K562 (cell line): ENCODE results near the gene AGBL1. TPM values are rescaled to one million over a fixed set of nuclear protein-coding genes. Genes with fewer than 3 reads are reported as not detected.

Source experiments
- ATAC-seq: fragments of 200-7000 bp; cut with Tn5 transposase; 3 replicates; pipeline ENCODE4 v1.9.1; 2020; ENCODE audit warnings: moderate library complexity
- BruUV-seq: library from RNA; stranded (reverse); fragments of 400-500 nt; replicated peaks from 2 replicates; lab custom pipeline; 2021; lab: Mats Ljungman, UMichigan
- CTCF ChIA-PET: fragments of 300-600 bp; formaldehyde crosslinking; extraction: SDS; loops from one replicate; lab custom pipeline; 2021; ENCODE audit warnings: low intra/inter-chr PET ratio; lab: Yijun Ruan, JAX
- POLR2A ChIA-PET: fragments of 300-600, 350-650 bp; sonication (Branson Sonifier 250); formaldehyde crosslinking; extraction: SDS; loops from one replicate; lab custom pipeline; 2021; ENCODE audit warnings: antibody characterized with exemption, inconsistent platforms; lab: Yijun Ruan, JAX
- DNase-seq, 4 experiments: peaks; one replicate each; pipeline versions ENCODE4 v3.0.0 to v3.0.0-alpha.2; 2011 to 2018; ENCODE audit warnings: low spot score in 3 of 4, mixed read lengths in 3 of 4; ENCODE audit errors: extremely low read depth in 1 of 4
- FAIRE-seq: peaks from 2 replicates; lab custom pipeline; 2011; peaks lifted over from hg19 to GRCh38; lab: Jason Lieb, UNC
- H2AFZ ChIP-seq: 2 replicates; pipeline ENCODE4 v1.6.0; 2011; ENCODE audit warnings: low read depth, low read length, control low read depth, inconsistent platforms
- H3K27ac ChIP-seq: fragments of 200-600 bp; 3 replicates; pipeline ENCODE4 v1.8.0; 2011; ENCODE audit warnings: low read depth, mild to moderate bottlenecking, control low read depth, inconsistent platforms, low read length, moderate library complexity, mixed read lengths; ENCODE audit errors: extremely low read depth
- H3K27me3 ChIP-seq, 2 experiments: fragments of 300-600 bp in 1 of 2; 2 replicates in 1 of 2; 3 replicates in 1 of 2; pipeline versions ENCODE4 v1.6.0 to v1.8.0; 2011; ENCODE audit warnings: inconsistent platforms in 2 of 2, low read length in 2 of 2, mild to moderate bottlenecking in 1 of 2, mixed read lengths in 1 of 2, moderate library complexity in 1 of 2; ENCODE audit not compliant: control insufficient read depth in 2 of 2, insufficient read depth in 2 of 2
- H3K36me3 ChIP-seq: fragments of 300-600 bp; 3 replicates; pipeline ENCODE4 v1.8.0; 2011; ENCODE audit warnings: mild to moderate bottlenecking, low read length, inconsistent platforms; ENCODE audit not compliant: control insufficient read depth, insufficient read depth
- H3K4me1 ChIP-seq, 2 experiments: fragments of 200-600 bp in 1 of 2; replicated peaks in 1 of 2; 2 replicates in 1 of 2; 3 replicates in 1 of 2; pipeline versions ENCODE4 v1.5.1 to v1.8.0; 2011; ENCODE audit warnings: inconsistent platforms in 2 of 2, low read length in 2 of 2, mild to moderate bottlenecking in 1 of 2, mixed read lengths in 1 of 2, moderate library complexity in 1 of 2; ENCODE audit not compliant: control insufficient read depth in 2 of 2, insufficient read depth in 2 of 2
- H3K4me2 ChIP-seq: 2 replicates; pipeline ENCODE4 v1.6.1; 2011; ENCODE audit warnings: low read length, control low read depth, inconsistent platforms, mixed read lengths; ENCODE audit not compliant: insufficient read depth
- H3K4me3 ChIP-seq: fragments of 200-600 bp; sonication (generic), shearing (Covaris generic); 2 replicates; pipeline ENCODE4 v1.5.1; 2016; ENCODE audit warnings: control low read depth, inconsistent platforms
- H3K79me2 ChIP-seq: fragments of 200-600 bp; 3 replicates; pipeline ENCODE4 v1.8.0; 2011; ENCODE audit warnings: low read length, inconsistent platforms; ENCODE audit not compliant: control insufficient read depth, insufficient read depth
- H3K9ac ChIP-seq, 2 experiments: 2 replicates each; pipeline versions ENCODE4 v1.6.0 to v1.6.1; 2011; ENCODE audit warnings: low read depth in 2 of 2, low read length in 2 of 2, control low read depth in 1 of 2, inconsistent platforms in 1 of 2, mild to moderate bottlenecking in 1 of 2, mixed read lengths in 1 of 2; ENCODE audit not compliant: insufficient read depth in 1 of 2
- H3K9me1 ChIP-seq: one replicate; pipeline ENCODE4 v1.6.0; 2011; ENCODE audit warnings: inconsistent platforms, mild to moderate bottlenecking, low read length, moderate library complexity; ENCODE audit not compliant: control insufficient read depth, insufficient read depth
- H3K9me3 ChIP-seq: replicated peaks from 2 replicates; pipeline ENCODE4 v1.5.1; 2011; ENCODE audit warnings: low read depth, low read length, inconsistent platforms; ENCODE audit not compliant: control insufficient read depth, insufficient read depth
- H4K20me1 ChIP-seq: replicated peaks from 2 replicates; pipeline ENCODE4 v1.6.1; 2011; ENCODE audit warnings: low read length, inconsistent platforms, mixed read lengths; ENCODE audit not compliant: control insufficient read depth, insufficient read depth
- CEBPG ChIP-seq, 3 experiments: fragments of 200-800 bp in 1 of 3; sonication (Bioruptor generic) in 1 of 3; sonication (generic) in 1 of 3; formaldehyde crosslinking in 1 of 3; IDR thresholded peaks in 2 of 3; conservative IDR thresholded peaks in 1 of 3; 2 replicates each; pipeline versions ENCODE4 v1.6.1 to v1.8.0; 2016 to 2022; ENCODE audit warnings: missing compliant biosample characterization in 2 of 3, missing genetic modification characterization in 2 of 3, mild to moderate bottlenecking in 1 of 3, missing genetic modification reagents in 1 of 3
- COPS2 ChIP-seq: fragments of 450-650 bp; conservative IDR thresholded peaks from 2 replicates; pipeline ENCODE4 v1.6.1; 2016; ENCODE audit warnings: mild to moderate bottlenecking, moderate library complexity
- CREBBP ChIP-seq: IDR thresholded peaks from one replicate; pipeline ENCODE4 v1.6.1; 2012; ENCODE audit warnings: low read depth, mild to moderate bottlenecking, control low read depth, inconsistent platforms, low read length
- PATZ1 ChIP-seq: fragments of 250-450 bp; sonication (Bioruptor Pico); IDR thresholded peaks from 2 replicates; pipeline ENCODE4 v1.5.0; 2020; ENCODE audit warnings: mild to moderate bottlenecking, borderline replicate concordance
- POLR2H ChIP-seq: IDR thresholded peaks from 2 replicates; pipeline ENCODE4 v1.6.1; 2016; ENCODE audit warnings: missing genetic modification characterization, low read depth, mild to moderate bottlenecking, control low read depth, missing compliant biosample characterization, moderate library complexity
- RBM25 ChIP-seq: fragments of 200-400 bp; formaldehyde crosslinking; IDR thresholded peaks from 2 replicates; pipeline ENCODE4 v1.6.1; 2018; ENCODE audit warnings: low read length, low read depth, moderate library complexity; ENCODE audit not compliant: severe bottlenecking
- SLC30A9 ChIP-seq: fragments of 250-450 bp; sonication (Bioruptor Pico); IDR thresholded peaks from 2 replicates; pipeline ENCODE4 v1.8.0; 2022; ENCODE audit warnings: mild to moderate bottlenecking, moderate library complexity
- UBTF ChIP-seq, 2 experiments: IDR thresholded peaks; 2 replicates each; pipeline ENCODE4 v1.6.1; 2012; ENCODE audit warnings: improper control_type of control experiment in 2 of 2, low read depth in 2 of 2, low read length in 2 of 2, borderline replicate concordance in 1 of 2
- ZC3H8 ChIP-seq: fragments of 450-650 bp; IDR thresholded peaks from 2 replicates; pipeline ENCODE4 v1.6.1; 2017
- ZNF23 ChIP-seq: fragments of 250-450 bp; sonication (Bioruptor Pico); IDR thresholded peaks from 2 replicates; pipeline ENCODE4 v1.4.0; 2020; ENCODE audit warnings: mild to moderate bottlenecking
- WGBS: fragments of 100-300 bp; shearing (Covaris generic); methylation state at CpG from one replicate; pipeline ENCODE4 v1.1.6; 2016; ENCODE audit warnings: low coverage, mixed read lengths; ENCODE audit not compliant: insufficient coverage; ENCODE audit errors: missing lambda C conversion rate; 5-methylcytosine and 5-hydroxymethylcytosine counted together
- in situ Hi-C: fragments of 300-500 bp; cut with MboI; formaldehyde crosslinking; loops from 4 replicates; pipeline ENCODE4 v1.15.0; 2018; ENCODE audit warnings: inconsistent platforms, mixed read lengths
- intact Hi-C: fragments of 100-400 bp; cut with micrococcal nuclease; formaldehyde crosslinking; loops from 2 replicates; pipeline ENCODE4 v1.14.2; 2022
- polyA plus RNA-seq, 8 experiments: library from polyadenylated mRNA; depleted of rRNA in 4 of 8; stranded (reverse) in 5 of 8; unstranded in 3 of 8; fragments of >200 nt; fragmentation: Nextera tagmentation in 2 of 8; fragmentation: Illumina TruSeq in 1 of 8; extraction: Ambion mirVana in 2 of 8; extraction: Trizol in 1 of 8; gene quantifications; 2 replicates each; pipeline versions ENCODE4 v1.2.1 to v1.2.3, GENCODE V29; 2011 to 2014; ENCODE audit warnings: inconsistent platforms in 1 of 8, missing spikeins in 1 of 8
- total RNA-seq, 7 experiments: library from RNA; depleted of rRNA in 6 of 7; stranded (reverse); fragments of >200 nt in 6 of 7; fragmentation: Illumina TruSeq in 2 of 7; extraction: Trizol in 2 of 7; gene quantifications; 2 replicates each; pipeline versions ENCODE4 v1.2.1 to v1.2.3, GENCODE V29; 2011 to 2021; ENCODE audit warnings: low replicate concordance in 1 of 7

The AGBL1 gene
- total and polyA plus RNA-seq, 9 of the 15 experiments (the other 6 are each of a cell fraction or from before 2014, with no cell fraction given) = not detected

DNA sequence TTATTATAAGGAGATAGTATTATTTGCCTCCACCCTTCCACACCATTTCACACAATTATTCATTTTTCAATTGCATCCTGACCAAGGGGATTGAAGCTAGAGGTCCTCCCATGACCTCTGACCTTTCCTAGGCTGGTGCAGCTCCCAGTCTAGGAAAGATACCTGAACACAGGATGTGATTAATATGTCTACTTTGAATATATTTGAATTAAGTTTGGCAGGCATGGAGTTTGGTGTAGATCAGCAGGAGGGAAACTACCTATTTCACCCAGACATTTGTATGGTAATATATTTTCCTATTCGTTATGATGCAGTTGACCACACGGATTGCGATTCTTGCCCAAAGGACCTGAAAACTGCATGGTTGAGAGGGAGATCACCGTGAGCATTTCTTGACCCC, 596.3 kb downstream of the AGBL1 start:
- no peaks in the 10 kb centered on the region for H3K79me2 ChIP-seq
- POLR2A ChIA-PET = no interaction called here
- no peaks in the 10 kb centered on the region for H3K27me3 ChIP-seq
- H3K4me2 ChIP-seq = no peak overlapping the region
- TF ChIP-seq SLC30A9 (CRISPR knock-in tag) (no peak), CEBPG (CRISPR knock-in tag; IDR thresholded peaks at IDR 0.05) (no peak), CEBPG (tag; conservative IDR thresholded peaks at IDR 0.05 in 1 of 2, IDR thresholded peaks at IDR 0.05 in 1 of 2) (no peak), RBM25 (no peak), UBTF (IDR thresholded peaks at IDR 0.05; ENCODE audit: borderline replicate concordance in 1 of 2, low read depth in 2 of 2, low read length in 2 of 2) (no peak), ZC3H8 (no peak), PATZ1 (CRISPR knock-in tag) (no peak), CREBBP (no peak), POLR2H (tag) (no peak), ZNF23 (CRISPR knock-in tag) (no peak), COPS2 (no peak)
- TF ChIP-seq, all 486 proteins: peak for 0
- Histone ChIP-seq H3K9me3 (no peaks in the 10 kb centered on the region; the same call in 1 of the 2 replicates), H3K9me1 (no peaks in the 10 kb centered on the region), H4K20me1 (no peaks in the 10 kb centered on the region), H3K36me3 (no peaks in the 10 kb centered on the region), H3K4me3 (no peak overlapping the region), H3K27ac (no peak overlapping the region), H2AFZ (no peak overlapping the region), H3K9ac (no peak overlapping the region), H3K4me1 (no peaks in the 10 kb centered on the region)
- CTCF ChIA-PET = no interaction called here
- in situ Hi-C loops = no loop called here
- ATAC-seq (no peak), DNase-seq (no peak), FAIRE-seq (no peak)
- intact Hi-C loops = no loop called here
- no TSS peak for BruUV-seq
- WGBS = 0% methylated on average over 4 of the region's 4 CpGs
